ENCODE measurements around the gene TECTA.

TECTA gene

GRCh38 chr11:121100943-121101342 is at the start of gene TECTA:
TSS of gene TECTA (plus strand) at chr11:121101243. CDS start at chr11:121102666, 1,423 bp downstream.
- DNase-seq (ENCODE audit: low read depth in 2 of 2) = no peak

GRCh38 chr11:121053244-121053643 is 47.8 kb upstream of the TECTA start:
- DNase-seq (ENCODE audit: low read depth in 2 of 2) = no peak

GRCh38 chr11:121054266-121054665 is 46.8 kb upstream of the TECTA start:
- DNase-seq (ENCODE audit: low read depth in 2 of 2) = no peak

- no peak for DNase-seq (ENCODE audit: low read depth in 2 of 2)
Measured at GRCh38 chr11:121055076-121055475, 46.0 kb upstream of the TECTA start.

- DNase-seq (ENCODE audit: low read depth in 2 of 2) = no peak
Measured at GRCh38 chr11:121057922-121058321, 43.1 kb upstream of the TECTA start.

GRCh38 chr11:121058941-121059340 is 42.1 kb upstream of the TECTA start:
- no peak for DNase-seq (ENCODE audit: low read depth in 2 of 2)

GRCh38 chr11:121059605-121060004 is 41.4 kb upstream of the TECTA start:
- DNase-seq (ENCODE audit: low read depth in 2 of 2) = no peak

- DNase-seq (ENCODE audit: low read depth in 2 of 2) = no peak
Measured at GRCh38 chr11:121063728-121064127, 37.3 kb upstream of the TECTA start.

- no peak for DNase-seq (ENCODE audit: low read depth in 2 of 2)
Measured at GRCh38 chr11:121066623-121067022, 34.4 kb upstream of the TECTA start.

GRCh38 chr11:121067026-121067425 is 34.0 kb upstream of the TECTA start:
- DNase-seq (ENCODE audit: low read depth in 2 of 2) = no peak

GRCh38 chr11:121067453-121067852 is 33.6 kb upstream of the TECTA start:
- no peak for DNase-seq (ENCODE audit: low read depth in 2 of 2)

- DNase-seq (ENCODE audit: low read depth in 2 of 2) = no peak
Measured at GRCh38 chr11:121067962-121068647, 32.9 kb upstream of the TECTA start.

GRCh38 chr11:121068787-121069186 is 32.3 kb upstream of the TECTA start:
- DNase-seq (ENCODE audit: low read depth in 2 of 2) = no peak

GRCh38 chr11:121070951-121071845 is 29.8 kb upstream of the TECTA start:
- no peak for DNase-seq (ENCODE audit: low read depth in 2 of 2)

- no peak for DNase-seq (ENCODE audit: low read depth in 2 of 2)
Measured at GRCh38 chr11:121071846-121072450, 29.1 kb upstream of the TECTA start.

- no peak for DNase-seq (ENCODE audit: low read depth in 2 of 2)
Measured at GRCh38 chr11:121081321-121081720, 19.7 kb upstream of the TECTA start.

- no peak for DNase-seq (ENCODE audit: low read depth in 2 of 2)
Measured at GRCh38 chr11:121082219-121082618, 18.8 kb upstream of the TECTA start.

GRCh38 chr11:121082670-121083069 is 18.4 kb upstream of the TECTA start:
- no peak for DNase-seq (ENCODE audit: low read depth in 2 of 2)

GRCh38 chr11:121086866-121087265 is 14.2 kb upstream of the TECTA start:
- DNase-seq (ENCODE audit: low read depth in 2 of 2) = no peak

- DNase-seq (ENCODE audit: low read depth in 2 of 2) = no peak
Measured at GRCh38 chr11:121089566-121089965, 11.5 kb upstream of the TECTA start.

- DNase-seq (ENCODE audit: low read depth in 2 of 2) = no peak
Measured at GRCh38 chr11:121090145-121090721, 10.8 kb upstream of the TECTA start.

GRCh38 chr11:121091492-121092152 is 9.4 kb upstream of the TECTA start:
- no peak for DNase-seq (ENCODE audit: low read depth in 2 of 2)

Measured in stimulated activated CD4-positive, alpha-beta T cell treated with anti-CD3 and anti-CD28 coated beads, Interleukin-1b, Interleukin-23, amount 100 ng/mL, for 1 hour (primary cell).